GM12875 (cell line): ENCODE results near the gene BMS1.
"Not testable (repeated sequence)": the region's sequence is repeated elsewhere in the genome, so short reads cannot be mapped to it uniquely, and the experiment has no call there.

Experiments
- H3K4me3 ChIP-seq: one replicate; pipeline ENCODE4 v1.5.1; 2011; ENCODE audit warnings: low read depth, low read length, control low read depth
- TF ChIP-seq, protein P1 (sequence below): IDR thresholded peaks from 2 replicates; pipeline ENCODE4 v1.5.1; 2011; ENCODE audit warnings: low read depth, mild to moderate bottlenecking, control low read depth, inconsistent platforms, low read length, moderate library complexity, borderline replicate concordance; ENCODE audit not compliant: insufficient read depth

Gene BMS1

DNA sequence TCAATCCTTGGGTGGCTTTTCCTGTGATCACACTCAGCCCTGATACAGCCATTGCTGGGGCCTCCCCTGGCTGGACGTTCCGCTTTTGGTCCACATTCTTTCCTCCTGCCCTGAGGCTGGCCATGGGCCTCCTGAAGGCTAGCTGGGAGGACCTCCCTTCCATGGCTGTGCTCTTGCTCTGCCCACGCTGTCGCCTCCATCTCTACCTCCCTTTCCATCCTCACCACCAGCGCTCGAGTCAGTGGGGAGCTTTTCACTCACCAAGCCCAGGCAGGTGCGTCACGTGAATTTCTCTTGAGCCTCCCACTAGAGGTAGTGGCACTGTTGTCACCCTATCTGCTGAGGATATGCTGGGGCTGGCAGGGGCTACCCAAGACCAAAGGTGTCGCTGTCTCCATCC lies 85.9 kb downstream of the BMS1 start:
- TF ChIP-seq, protein P1, sequence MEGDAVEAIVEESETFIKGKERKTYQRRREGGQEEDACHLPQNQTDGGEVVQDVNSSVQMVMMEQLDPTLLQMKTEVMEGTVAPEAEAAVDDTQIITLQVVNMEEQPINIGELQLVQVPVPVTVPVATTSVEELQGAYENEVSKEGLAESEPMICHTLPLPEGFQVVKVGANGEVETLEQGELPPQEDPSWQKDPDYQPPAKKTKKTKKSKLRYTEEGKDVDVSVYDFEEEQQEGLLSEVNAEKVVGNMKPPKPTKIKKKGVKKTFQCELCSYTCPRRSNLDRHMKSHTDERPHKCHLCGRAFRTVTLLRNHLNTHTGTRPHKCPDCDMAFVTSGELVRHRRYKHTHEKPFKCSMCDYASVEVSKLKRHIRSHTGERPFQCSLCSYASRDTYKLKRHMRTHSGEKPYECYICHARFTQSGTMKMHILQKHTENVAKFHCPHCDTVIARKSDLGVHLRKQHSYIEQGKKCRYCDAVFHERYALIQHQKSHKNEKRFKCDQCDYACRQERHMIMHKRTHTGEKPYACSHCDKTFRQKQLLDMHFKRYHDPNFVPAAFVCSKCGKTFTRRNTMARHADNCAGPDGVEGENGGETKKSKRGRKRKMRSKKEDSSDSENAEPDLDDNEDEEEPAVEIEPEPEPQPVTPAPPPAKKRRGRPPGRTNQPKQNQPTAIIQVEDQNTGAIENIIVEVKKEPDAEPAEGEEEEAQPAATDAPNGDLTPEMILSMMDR: no peak
- no peak overlapping the region for H3K4me3 ChIP-seq

DNA sequence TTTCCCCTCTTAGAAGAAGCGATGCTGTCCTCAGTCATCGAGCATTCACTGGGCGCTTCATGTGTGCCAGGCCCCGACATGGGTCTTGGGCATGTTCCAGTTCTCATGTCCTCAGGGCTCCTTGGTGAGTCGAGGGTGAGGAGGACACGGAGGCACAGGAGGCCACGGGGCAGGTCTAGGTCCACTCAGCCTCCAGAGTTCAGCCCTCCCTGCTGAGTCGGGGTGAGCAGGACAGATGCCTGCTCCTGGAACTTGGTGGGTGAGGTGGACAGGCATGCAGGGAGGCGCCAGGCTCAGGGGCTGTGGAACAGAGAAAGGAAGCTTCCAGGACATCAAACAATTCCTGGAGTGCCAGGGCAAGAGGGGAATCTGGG lies 87.4 kb downstream of the BMS1 start:
- TF ChIP-seq, protein P1: no peak
- no peak overlapping the region for H3K4me3 ChIP-seq

DNA sequence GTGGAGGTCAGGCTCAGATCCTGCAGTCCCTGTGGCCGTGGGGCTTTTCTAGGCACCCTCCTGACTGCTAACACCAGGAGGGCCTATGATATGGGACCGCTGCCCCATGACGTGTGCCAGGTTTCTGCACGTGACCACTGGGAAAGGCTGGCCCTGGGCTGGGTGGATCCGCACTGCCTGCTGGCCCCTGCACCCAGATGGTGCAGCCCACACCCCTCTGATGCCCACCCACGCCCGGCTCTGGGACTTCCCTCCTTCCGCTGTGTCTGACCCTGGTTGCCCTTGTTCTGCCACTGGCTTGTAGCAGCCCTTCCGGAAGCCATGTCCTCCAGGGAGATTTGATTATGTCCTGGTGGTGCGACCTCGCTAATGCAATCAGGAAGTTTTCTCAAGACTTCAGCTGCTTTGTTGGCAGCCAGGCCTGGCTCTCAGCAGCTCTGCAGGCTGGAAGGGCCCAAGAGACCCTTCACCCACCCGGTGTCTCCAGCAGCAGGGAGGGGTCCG lies 88.6 kb downstream of the BMS1 start:
- not testable (repeated sequence) for H3K4me3 ChIP-seq

DNA sequence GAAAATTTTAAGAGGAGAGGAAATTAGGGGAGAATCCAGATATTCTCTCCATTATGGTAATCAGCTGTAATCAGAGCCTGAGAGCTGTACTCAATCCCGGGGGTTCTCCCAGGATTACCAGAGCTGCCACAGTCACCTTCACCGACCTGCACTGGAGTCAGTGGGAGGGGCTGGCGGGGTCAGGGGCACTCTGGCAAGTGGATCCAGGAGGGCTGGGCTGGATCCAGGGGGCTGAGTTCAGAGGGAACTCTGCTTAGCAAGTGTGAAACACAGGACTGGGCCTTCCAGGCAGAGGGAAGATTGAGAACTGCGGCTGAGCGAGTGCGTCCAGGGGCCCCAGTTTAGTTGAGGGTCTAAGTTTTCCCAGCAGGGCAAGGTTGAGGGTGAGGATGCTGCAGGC lies 89.2 kb downstream of the BMS1 start:
- no peak overlapping the region for H3K4me3 ChIP-seq
- TF ChIP-seq, protein P1: no peak

DNA sequence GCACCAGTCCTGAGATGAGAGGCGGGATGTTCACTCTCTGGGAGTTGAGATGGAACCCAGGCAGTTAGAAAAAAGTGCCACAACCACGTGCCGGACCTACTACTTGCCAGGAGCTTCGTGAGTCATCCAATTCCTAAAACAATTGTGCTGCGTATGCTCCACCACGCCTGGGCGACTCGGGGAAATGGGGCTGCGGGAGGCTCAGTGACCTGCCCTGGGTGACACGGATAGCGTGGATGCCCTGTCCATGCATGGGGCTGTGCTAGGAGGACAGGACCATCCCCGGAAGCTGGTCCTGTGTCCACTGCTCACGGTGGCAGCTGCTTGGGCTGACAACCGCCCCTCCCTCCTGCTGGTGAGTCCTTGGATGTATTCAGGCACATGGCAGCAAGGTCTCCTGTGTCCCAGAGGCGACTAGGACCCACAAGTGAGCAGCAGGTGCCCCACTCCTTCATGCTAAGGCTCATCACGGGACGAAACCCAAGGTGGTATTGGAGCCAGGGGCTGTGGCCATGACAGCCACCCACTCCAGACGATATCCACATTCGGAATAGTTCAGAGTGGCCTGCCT lies 90.4 kb downstream of the BMS1 start:
- no peak overlapping the region for H3K4me3 ChIP-seq
- TF ChIP-seq, protein P1: no peak

DNA sequence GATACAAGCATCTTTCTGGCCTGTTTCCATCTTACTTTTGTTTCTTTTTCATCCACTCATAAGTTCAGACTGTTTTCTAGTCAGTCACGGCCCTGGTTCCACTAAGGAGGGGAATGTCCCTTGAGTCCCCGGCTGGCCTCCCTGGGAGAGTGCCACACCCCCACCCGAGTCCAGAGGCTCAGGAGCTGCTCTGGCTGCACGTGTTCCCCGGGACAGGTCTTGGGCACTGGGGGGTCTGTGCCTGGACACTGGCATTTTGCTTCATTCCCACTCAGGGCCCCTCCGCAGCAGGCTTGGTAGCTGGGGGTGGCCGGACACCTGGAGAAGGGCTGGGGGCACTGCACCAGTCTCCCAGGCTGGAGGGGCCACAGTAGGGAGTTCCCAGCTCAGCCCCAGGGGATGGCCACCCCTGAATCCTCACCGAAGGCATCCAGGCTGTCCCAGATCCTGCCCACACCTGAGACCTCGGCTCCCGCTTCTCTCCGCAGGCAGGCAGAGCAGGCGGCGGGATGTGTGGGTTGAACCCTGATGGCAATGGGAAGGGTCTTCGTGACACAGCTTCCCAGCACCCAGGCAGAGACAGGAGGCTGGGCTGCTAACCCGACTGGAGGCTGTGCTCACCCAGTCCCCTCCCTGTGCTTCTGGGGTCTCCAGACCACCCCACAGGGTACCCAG lies 92.3 kb downstream of the BMS1 start:
- H3K4me3 ChIP-seq: no peak overlapping the region
- TF ChIP-seq, protein P1: no peak

DNA sequence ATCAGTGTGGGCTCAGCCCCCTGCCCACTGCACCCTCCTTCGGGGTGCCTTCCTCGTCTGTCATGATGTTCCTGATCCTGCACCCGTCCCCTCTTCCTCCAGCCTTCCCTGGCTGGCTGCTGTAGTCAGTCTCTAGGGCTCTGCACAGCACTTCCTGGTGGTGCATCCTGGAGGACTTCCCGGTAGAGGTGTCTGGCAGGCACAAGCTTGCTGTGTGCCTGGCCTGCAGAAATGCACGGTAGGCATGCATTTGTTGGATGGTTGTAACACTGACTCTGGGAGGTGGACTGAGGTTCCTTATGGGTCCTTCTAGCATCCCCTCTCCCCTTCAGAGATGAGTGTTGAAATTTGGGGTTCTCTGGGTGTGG lies 92.8 kb downstream of the BMS1 start:
- TF ChIP-seq, protein P1: no peak

More for the DNA sequence above, 92.8 kb downstream of the BMS1 start:
- H3K4me3 ChIP-seq: no peak overlapping the region
